ENCODE results near the gene KDM5B.

KDM5B gene

GRCh38 chr1:202711949-202712635, 96.1 kb downstream of the KDM5B start:
- DNase-seq, result no peak

- DNase-seq, result no peak
These were observed 97.9 kb downstream of the KDM5B start, which contains the start of gene SYT2 for GRCh38 chr1:202710070-202711045. SYT2 (minus strand) TSS chr1:202710454; CDS start chr1:202605772, 104,682 bp downstream.

DNA sequence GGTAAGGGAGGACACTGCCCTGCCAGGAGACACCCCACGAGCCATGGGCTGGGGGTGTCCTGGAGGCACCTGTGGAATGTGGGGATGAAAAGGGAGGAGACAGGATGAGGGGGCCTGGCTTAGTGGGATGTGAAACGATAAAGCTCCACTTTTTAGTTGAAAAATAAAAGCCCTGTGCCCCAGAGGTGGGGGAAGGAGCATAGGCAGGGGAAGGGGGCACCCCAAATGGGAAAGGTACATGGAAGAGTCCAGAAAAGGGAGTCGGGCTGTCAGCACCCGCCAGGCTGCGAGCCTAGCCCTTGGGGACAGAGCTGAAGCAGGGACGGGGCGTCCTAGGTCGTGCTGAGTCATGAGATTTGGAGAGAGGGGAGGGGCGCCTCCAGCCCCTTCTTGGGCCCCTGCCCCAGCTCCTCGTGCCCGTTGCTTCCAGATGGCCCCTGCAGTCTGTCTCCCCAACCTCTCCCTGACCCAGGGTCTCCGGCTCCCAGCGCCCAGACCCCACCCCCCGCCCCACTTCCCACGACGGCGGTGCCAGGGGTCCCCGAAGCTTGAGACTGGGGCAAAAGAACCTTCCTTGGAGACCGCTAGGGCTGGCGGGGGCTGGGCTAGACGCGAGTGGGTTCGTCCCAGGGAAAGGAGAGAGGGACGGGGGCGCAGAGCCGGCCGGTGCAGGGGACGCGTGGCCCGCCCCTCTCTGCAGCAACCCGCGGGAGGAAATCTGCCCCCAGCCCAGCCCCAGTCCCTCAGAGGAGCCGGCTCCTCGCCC, 98.8 kb downstream of the KDM5B start:
- DNase-seq, result no peak

- no peak for DNase-seq
These were observed 99.6 kb downstream of the KDM5B start for GRCh38 chr1:202708456-202709275.

DNA sequence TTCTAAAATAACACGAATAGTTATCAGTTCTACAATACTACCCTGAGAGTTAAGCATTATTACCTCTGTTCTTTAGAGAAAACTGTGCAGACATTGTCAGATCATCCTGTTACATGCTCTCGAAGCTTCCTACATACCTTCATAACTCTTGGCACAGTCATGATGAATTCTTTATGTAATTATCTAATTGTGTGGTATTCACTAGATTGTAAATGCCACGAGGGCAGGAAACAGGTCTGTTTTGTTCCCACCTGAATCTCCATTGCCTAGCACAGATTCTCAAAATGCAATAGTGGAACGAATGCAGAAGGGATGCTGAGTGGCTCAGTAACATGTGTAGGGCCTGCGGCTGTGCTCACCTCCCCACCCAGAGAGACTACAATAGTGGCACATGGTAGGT, 101.4 kb downstream of the KDM5B start:
- no peak for DNase-seq

- DNase-seq, result no peak
These were observed 103.6 kb downstream of the KDM5B start for GRCh38 chr1:202704601-202705000.

DNA sequence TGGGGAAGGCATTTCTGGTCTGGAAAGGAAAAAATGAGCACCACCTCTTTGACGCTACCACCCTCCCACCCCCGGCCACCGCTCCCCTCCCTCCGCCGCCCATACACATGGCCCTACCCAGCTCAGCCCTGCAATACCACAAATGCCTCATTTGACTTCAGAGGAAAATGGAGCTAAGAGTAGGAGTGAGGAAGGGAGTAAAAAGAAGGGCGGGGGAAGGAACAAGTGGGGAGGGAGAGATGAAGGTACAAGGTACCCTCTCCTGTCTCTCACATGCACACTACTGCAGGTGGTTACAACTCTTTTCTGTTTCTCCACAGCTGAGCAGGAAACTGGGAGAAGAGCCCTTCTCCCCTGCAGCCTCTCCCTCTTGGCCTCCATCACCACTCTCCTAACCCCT, 105.0 kb downstream of the KDM5B start:
- no peak for DNase-seq

- no peak for DNase-seq
These were observed 106.1 kb downstream of the KDM5B start for GRCh38 chr1:202702088-202702487.

- no peak for DNase-seq
These were observed 107.0 kb downstream of the KDM5B start for GRCh38 chr1:202701200-202701599.

- no peak for DNase-seq
These were observed 108.2 kb downstream of the KDM5B start for GRCh38 chr1:202700061-202700460.

DNA sequence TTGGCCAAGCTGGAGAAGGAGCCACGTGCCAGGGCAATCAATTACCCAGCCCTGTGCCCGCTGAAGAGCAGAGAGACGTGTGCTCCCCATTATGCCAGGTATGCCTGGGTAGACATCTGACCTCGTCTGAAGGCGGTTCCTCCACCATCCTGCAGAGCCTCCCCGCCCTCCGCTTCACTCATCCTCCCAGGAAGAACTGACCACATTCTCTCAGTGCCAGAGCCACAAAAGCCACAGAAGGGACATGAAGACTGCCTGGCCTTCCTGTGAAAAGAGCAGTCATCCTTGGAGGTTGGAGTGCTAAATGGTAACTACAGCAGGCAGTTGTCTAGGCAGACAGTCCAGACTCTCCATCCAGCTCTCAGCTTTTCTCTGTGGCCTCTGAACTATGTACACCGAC, 109.9 kb downstream of the KDM5B start:
- DNase-seq, result no peak

DNA sequence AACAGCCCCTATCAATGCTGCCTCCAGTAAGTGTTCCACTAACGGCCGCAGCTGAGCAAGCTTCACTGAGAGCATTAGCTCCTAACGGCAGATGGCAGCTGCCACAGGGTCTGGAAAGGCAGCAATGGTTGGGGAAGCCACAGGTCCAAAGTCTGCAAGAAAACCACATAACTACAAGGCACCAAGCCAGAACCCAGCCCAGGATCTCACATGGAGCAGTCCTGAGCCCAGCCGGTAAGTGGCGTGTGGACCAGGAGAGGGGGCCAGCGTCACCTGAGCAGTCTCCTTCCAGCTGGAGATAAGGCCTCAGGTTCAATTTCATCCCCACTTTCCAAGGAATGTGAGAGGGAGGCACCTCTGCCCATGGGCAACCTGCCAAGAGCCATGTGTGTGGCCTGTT, 111.2 kb downstream of the KDM5B start:
- no peak for DNase-seq

DNA sequence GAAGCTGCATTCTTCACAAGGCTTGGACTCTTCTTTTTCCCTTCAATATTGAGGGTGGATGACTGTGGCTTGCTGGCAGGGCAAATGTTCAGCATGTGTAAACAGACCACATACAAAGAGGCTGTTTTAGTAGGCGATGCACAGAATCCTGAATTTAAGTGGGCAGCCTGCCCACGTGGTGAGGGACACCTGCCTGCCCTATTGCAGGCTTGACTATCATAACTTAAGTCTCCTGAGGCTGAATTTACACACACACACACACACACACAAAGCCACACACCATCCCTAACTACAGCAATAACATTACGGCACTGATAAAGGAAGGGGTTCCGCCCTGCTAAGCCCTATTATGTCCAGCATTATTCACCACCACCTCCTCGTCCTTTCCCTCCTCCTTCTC, 113.9 kb downstream of the KDM5B start:
- DNase-seq, result no peak

GRCh38 chr1:202692959-202693555, 115.2 kb downstream of the KDM5B start:
- DNase-seq, result no peak

DNA sequence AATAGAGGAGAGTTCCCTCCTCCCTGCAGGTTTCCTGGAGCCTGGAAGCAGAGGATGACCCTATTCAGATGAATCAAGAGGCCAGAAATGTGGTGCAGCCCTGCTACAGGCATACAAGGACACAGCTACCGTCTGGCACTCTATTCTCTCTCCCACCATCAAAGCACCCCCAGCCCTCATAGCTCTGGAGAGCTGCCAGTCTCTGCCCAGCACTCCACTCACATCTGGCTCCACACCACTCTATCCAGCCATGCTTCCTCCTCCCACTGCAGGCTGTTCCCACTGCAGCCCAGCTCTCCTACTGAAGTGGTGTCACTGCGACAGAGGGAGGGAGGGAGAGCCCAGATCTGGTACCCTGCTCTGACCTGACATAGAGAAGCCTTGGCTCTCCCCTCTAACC, 116.4 kb downstream of the KDM5B start:
- DNase-seq, result no peak

DNA sequence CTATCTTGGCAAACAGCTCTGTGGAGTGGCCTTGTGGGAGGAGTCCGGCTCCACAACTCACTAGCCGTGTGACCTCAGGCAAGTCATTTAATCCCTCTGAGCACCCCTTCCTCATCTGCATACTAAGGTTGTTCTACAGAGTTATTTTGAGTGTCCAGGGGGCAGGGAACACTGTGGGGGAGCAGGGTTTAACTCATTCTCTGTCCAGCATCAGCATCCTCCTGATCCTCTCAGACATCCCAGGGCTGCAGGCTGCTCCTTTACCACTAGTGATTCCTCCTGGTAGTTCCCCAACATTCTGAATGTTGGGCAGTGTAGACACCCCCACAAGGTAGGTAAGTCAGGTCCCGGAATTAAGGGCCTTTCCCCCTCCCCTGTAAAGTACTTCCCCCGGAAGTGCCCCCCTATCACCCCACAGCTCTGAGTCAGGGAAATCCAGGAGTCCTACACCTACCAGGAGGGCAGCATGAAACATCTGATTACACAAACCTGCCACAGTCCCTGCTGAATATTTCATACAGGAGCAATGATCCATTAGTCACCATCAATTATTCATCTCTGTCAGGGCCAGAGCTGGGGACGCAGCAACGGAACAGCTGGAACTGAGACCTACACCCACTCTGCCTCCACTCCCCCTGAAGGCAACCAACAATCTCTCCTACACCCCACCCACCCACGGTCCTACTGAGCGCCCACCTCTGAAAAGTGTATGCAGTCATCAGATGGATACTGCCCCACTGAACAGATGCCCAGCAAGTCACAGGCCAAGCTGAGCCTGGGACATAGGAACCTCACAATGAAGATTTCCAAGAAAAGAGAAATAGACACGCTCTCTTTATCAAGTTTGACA, 118.5 kb downstream of the KDM5B start:
- DNase-seq, result no peak

DNA sequence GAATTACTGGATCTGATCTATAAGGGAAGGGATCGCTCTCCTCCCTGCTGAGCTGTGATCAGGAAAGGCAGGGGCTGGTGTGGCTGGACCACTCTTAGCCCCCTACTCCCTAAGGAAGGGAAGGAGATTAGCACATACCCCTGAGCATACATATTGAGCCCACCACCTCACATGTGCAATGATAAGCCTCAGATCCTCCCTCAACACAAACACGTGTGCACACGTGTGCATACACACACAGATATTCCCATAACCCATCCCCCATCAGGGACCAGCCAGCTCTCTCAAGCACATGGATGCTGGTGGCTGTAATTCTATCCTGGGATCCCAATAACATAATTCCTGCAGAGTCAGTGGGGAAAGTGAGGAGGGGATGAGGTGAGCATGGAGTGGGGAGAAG, 119.1 kb downstream of the KDM5B start:
- no peak for DNase-seq

GRCh38 chr1:202688401-202688800, 119.8 kb downstream of the KDM5B start:
- no peak for DNase-seq

GRCh38 chr1:202687798-202688197, 120.4 kb downstream of the KDM5B start:
- no peak for DNase-seq

DNA sequence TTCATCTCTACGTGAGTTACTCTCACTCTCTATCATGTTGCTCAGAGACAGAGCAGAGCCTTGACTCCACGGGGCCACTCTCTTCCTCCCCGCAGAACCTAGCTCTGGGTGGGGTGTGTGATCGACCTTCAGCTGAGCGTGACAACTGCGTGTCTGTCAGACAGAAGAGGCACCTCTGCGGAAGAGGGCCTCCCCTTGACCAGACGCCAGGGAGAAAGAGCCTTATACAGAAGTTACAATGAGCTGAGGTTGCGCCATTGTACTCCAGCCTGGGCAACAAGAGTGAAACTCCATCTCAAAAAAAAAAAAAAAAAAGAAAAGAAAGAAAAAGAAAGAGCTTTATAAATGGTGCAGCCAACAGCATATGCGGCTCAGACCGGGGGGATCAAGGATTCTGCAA, 120.9 kb downstream of the KDM5B start:
- no peak for DNase-seq

DNA sequence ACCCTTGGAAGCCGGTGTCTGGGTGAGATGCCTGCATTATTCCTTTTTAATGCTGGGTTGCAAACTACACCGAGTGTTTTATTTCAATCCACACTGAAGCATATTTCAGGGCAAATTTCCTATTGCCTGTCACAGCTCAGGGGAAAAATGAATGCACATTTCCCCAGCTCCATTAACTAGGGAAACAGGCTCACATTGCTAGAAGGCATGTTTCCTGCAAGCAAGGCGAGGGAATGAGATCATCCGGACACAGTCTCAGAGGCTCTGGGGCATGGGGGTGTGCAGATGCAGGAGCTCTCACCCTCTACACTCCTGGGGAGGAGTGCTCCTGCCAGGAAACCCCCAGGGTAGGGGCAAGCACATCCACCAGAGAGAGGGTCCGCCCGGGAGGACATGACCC, 122.6 kb downstream of the KDM5B start:
- no peak for DNase-seq

Data from 8988T (cell line).